Gastrocnemius medialis (tissue), 4 donors: ENCODE results near the gene KCNV2.

Experiments
- POLR2A ChIP-seq, 2 donors: fragments of 450-650 bp; IDR thresholded peaks; one replicate each; pipeline ENCODE4 v1.6.1; 2017; ENCODE audit warnings: antibody characterized with exemption in 2 of 2, mild to moderate bottlenecking in 2 of 2, moderate library complexity in 2 of 2
- TF ChIP-seq, protein P1 (sequence below), 5 experiments: fragments of 450-650 bp in 3 of 5; fragments of 200-600 bp in 2 of 5; sonication (generic) in 2 of 5; IDR thresholded peaks in 4 of 5; conservative IDR thresholded peaks in 1 of 5; 1 replicate in 4 of 5; 2 replicates in 1 of 5; pipeline ENCODE4 v1.5.1; 2016 to 2019; ENCODE audit warnings: antibody characterized with exemption in 5 of 5, mild to moderate bottlenecking in 3 of 5, moderate library complexity in 3 of 5

DNA sequence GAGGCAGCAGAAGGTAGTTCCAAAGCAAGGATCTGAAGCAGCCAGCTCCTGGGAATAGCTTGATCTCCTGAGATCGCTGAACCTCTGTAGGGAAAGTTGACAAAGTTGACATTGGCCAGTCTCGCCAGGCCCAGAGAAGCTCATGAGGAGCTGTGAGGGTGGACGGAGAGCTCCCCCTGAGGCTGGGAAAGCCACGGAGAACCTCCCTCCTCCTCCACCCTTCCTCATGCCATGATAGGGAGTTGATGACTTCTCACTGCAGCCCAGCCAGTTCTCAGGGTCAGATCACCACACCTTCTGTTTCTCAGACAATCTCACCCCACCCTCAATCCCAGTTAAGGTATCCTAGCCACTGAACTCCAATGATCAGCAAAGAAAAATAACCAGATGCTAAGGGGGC is 30.4 kb upstream of the KCNV2 start:
- no peak for TF ChIP-seq POLR2A (IDR thresholded peaks at IDR 0.05)
- TF ChIP-seq, protein P1, sequence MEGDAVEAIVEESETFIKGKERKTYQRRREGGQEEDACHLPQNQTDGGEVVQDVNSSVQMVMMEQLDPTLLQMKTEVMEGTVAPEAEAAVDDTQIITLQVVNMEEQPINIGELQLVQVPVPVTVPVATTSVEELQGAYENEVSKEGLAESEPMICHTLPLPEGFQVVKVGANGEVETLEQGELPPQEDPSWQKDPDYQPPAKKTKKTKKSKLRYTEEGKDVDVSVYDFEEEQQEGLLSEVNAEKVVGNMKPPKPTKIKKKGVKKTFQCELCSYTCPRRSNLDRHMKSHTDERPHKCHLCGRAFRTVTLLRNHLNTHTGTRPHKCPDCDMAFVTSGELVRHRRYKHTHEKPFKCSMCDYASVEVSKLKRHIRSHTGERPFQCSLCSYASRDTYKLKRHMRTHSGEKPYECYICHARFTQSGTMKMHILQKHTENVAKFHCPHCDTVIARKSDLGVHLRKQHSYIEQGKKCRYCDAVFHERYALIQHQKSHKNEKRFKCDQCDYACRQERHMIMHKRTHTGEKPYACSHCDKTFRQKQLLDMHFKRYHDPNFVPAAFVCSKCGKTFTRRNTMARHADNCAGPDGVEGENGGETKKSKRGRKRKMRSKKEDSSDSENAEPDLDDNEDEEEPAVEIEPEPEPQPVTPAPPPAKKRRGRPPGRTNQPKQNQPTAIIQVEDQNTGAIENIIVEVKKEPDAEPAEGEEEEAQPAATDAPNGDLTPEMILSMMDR (IDR thresholded peaks at IDR 0.05 in 4 of 5, conservative IDR thresholded peaks at IDR 0.05 in 1 of 5) = no peak
